A549 (cell line): ENCODE measurements around the gene SRC.

Experiments
- CTCF ChIP-seq: fragments of >200 bp; sonication (Bioruptor Twin); formaldehyde crosslinking; IDR thresholded peaks from 3 replicates; pipeline ENCODE4 v1.5.1; 2016
- EHMT2 ChIP-seq: fragments of 200-600 bp; sonication (generic); IDR thresholded peaks from 2 replicates; pipeline ENCODE4 v1.6.1; 2016; ENCODE audit warnings: antibody characterized with exemption, low read depth, mild to moderate bottlenecking, moderate library complexity
- EP300 ChIP-seq, 2 experiments: fragments of >200 bp; sonication (Bioruptor Twin); formaldehyde crosslinking; IDR thresholded peaks; 2 replicates in 1 of 2; 3 replicates in 1 of 2; pipeline ENCODE4 v1.6.1; 2016 to 2017
- JUN ChIP-seq, 2 experiments: fragments of >200 bp; sonication (Bioruptor Twin); formaldehyde crosslinking; IDR thresholded peaks; 2 replicates in 1 of 2; 3 replicates in 1 of 2; pipeline ENCODE4 v1.6.1; 2016 to 2017
- JUNB ChIP-seq: fragments of >200 bp; sonication (Bioruptor Twin); formaldehyde crosslinking; IDR thresholded peaks from 2 replicates; pipeline ENCODE4 v1.6.1; 2016
- KDM5A ChIP-seq: fragments of 200-600 bp; sonication (generic); IDR thresholded peaks from 2 replicates; pipeline ENCODE4 v1.6.1; 2016; ENCODE audit warnings: antibody characterized with exemption, mild to moderate bottlenecking
- MAFK ChIP-seq: fragments of 450-650 bp; IDR thresholded peaks from 2 replicates; pipeline ENCODE4 v1.6.1; 2014; ENCODE audit not compliant: partially characterized antibody
- MAZ ChIP-seq: fragments of 150-350 bp; IDR thresholded peaks from 2 replicates; pipeline ENCODE4 v1.6.1; 2014; ENCODE audit warnings: antibody characterized with exemption, low read depth, low read length, borderline replicate concordance
- MYC ChIP-seq: IDR thresholded peaks from 2 replicates; pipeline ENCODE4 v1.6.1; 2012; ENCODE audit warnings: mild to moderate bottlenecking, inconsistent platforms, low read length, improper control_type of control experiment, borderline replicate concordance
- NPAS2 ChIP-seq: fragments of 250-450 bp; sonication (Bioruptor Pico); IDR thresholded peaks from 2 replicates; pipeline ENCODE4 v1.8.0; 2022; ENCODE audit warnings: mild to moderate bottlenecking, moderate library complexity, borderline replicate concordance
- POLR2A ChIP-seq: IDR thresholded peaks from 2 replicates; pipeline ENCODE4 v1.6.1; 2012; ENCODE audit warnings: mild to moderate bottlenecking, low read length
- SMC3 ChIP-seq: fragments of >200 bp; sonication (Bioruptor Twin); formaldehyde crosslinking; IDR thresholded peaks from 3 replicates; pipeline ENCODE4 v1.6.1; 2018; ENCODE audit warnings: inconsistent platforms
- TF ChIP-seq, protein P1 (sequence below): IDR thresholded peaks from 2 replicates; pipeline ENCODE4 v1.6.1; 2012

DNA sequence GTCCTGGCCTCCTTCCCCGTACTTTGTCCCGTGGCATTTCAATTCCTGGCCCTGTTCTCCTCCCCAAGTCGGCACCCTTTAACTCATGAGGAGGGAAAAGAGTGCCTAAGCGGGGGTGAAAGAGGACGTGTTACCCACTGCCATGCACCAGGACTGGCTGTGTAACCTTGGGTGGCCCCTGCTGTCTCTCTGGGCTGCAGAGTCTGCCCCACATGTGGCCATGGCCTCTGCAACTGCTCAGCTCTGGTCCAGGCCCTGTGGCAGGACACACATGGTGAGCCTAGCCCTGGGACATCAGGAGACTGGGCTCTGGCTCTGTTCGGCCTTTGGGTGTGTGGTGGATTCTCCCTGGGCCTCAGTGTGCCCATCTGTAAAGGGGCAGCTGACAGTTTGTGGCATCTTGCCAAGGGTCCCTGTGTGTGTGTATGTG lies 58.5 kb downstream of the SRC start:
- TF ChIP-seq CTCF (no peak), EHMT2 (no peak), KDM5A (no peak), NPAS2 (CRISPR knock-in tag) (no peak), POLR2A (no peak), SMC3 (no peak), MAZ (no peak), JUNB (no peak), EP300 (IDR thresholded peaks at IDR 0.05) (no peak), MAFK (no peak), JUN (IDR thresholded peaks at IDR 0.05) (peak; percentile 10 to 33; a peak in 1 of 5 replicates), MYC (no peak)
- TF ChIP-seq, protein P1, sequence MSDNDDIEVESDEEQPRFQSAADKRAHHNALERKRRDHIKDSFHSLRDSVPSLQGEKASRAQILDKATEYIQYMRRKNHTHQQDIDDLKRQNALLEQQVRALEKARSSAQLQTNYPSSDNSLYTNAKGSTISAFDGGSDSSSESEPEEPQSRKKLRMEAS = no peak
